SK-N-SH (cell line): Measurements from ENCODE around the gene PRKCA. TPM values are rescaled to one million over a fixed set of nuclear protein-coding genes. Genes with fewer than 3 reads are reported as not detected.

Experiments used
- CTCF ChIA-PET: fragments of 300-600, 350-600 bp; formaldehyde crosslinking; extraction: SDS; loops from one replicate; lab custom pipeline; 2021; lab: Yijun Ruan, JAX
- POLR2A ChIA-PET: fragments of 350-600 bp; sonication (Branson Sonifier 250); formaldehyde crosslinking; extraction: SDS; loops from one replicate; lab custom pipeline; 2020; ENCODE audit warnings: antibody characterized with exemption, inconsistent platforms; lab: Yijun Ruan, JAX
- DNase-seq: peaks from one replicate; pipeline ENCODE4 v3.0.0; 2012
- H2AFZ ChIP-seq: fragments of 200-600 bp; sonication (generic); 2 replicates; pipeline ENCODE4 v1.8.1; 2016; ENCODE audit warnings: antibody characterized with exemption, mild to moderate bottlenecking, low read depth
- H3F3A ChIP-seq: fragments of 200-600 bp; sonication (generic); replicated peaks from 2 replicates; pipeline ENCODE3; 2016; ENCODE audit warnings: antibody characterized with exemption, mild to moderate bottlenecking; ENCODE audit not compliant: insufficient read depth
- H3K27ac ChIP-seq, 2 experiments: fragments of 200-500 bp in 1 of 2; fragments of 200-600 bp in 1 of 2; sonication (Bioruptor generic) in 1 of 2; sonication (generic), shearing (Covaris generic) in 1 of 2; 2 replicates each; pipeline versions ENCODE4 v1.5.1 to v1.6.1; 2014 to 2016; ENCODE audit warnings: low read depth in 2 of 2, inconsistent platforms in 1 of 2, low read length in 1 of 2, mild to moderate bottlenecking in 1 of 2, mixed read lengths in 1 of 2
- H3K27me3 ChIP-seq: fragments of 200-600 bp; sonication (generic), shearing (Covaris generic); 2 replicates; pipeline ENCODE4 v1.6.1; 2016; ENCODE audit warnings: mixed run types; ENCODE audit not compliant: insufficient read depth
- H3K36me3 ChIP-seq, 2 experiments: fragments of 200-500 bp in 1 of 2; fragments of 200-600 bp in 1 of 2; sonication (Bioruptor generic) in 1 of 2; sonication (generic) in 1 of 2; replicated peaks in 1 of 2; 2 replicates each; pipeline versions ENCODE3 to v1.5.1; 2014 to 2016; ENCODE audit warnings: low read length in 1 of 2, mild to moderate bottlenecking in 1 of 2; ENCODE audit not compliant: insufficient read depth in 2 of 2, control insufficient read depth in 1 of 2
- H3K4me1 ChIP-seq, 2 experiments: fragments of 200-500 bp in 1 of 2; fragments of 200-600 bp in 1 of 2; sonication (Bioruptor generic) in 1 of 2; sonication (generic), shearing (Covaris generic) in 1 of 2; 2 replicates each; pipeline versions ENCODE4 v1.5.1 to v1.6.1; 2014 to 2016; ENCODE audit warnings: low read depth in 1 of 2, low read length in 1 of 2, mixed run types in 1 of 2; ENCODE audit not compliant: insufficient read depth in 2 of 2, control insufficient read depth in 1 of 2
- H3K4me2 ChIP-seq: fragments of 200-600 bp; sonication (generic), shearing (Covaris generic); 2 replicates; pipeline ENCODE4 v1.6.1; 2017; ENCODE audit warnings: mixed run types
- H3K4me3 ChIP-seq, 2 experiments: fragments of 200-500 bp in 1 of 2; fragments of 200-600 bp in 1 of 2; sonication (Bioruptor generic) in 1 of 2; sonication (generic), shearing (Covaris generic) in 1 of 2; 2 replicates each; pipeline versions ENCODE4 v1.5.1 to v1.8.1; 2014 to 2016; ENCODE audit warnings: low read depth in 2 of 2, inconsistent platforms in 1 of 2, low read length in 1 of 2, mild to moderate bottlenecking in 1 of 2, mixed read lengths in 1 of 2, moderate library complexity in 1 of 2
- H3K79me2 ChIP-seq: fragments of 200-600 bp; sonication (generic); 2 replicates; pipeline ENCODE4 v1.8.1; 2017; ENCODE audit warnings: mild to moderate bottlenecking; ENCODE audit not compliant: insufficient read depth
- H3K9ac ChIP-seq: fragments of 200-600 bp; sonication (generic); 2 replicates; pipeline ENCODE4 v1.6.1; 2017; ENCODE audit warnings: mixed run types
- H3K9me2 ChIP-seq: fragments of 200-600 bp; sonication (generic); 2 replicates; pipeline ENCODE4 v1.6.1; 2017; ENCODE audit warnings: mixed run types
- H3K9me3 ChIP-seq: fragments of 200-600 bp; sonication (generic); 2 replicates; pipeline ENCODE4 v1.6.1; 2017; ENCODE audit warnings: mixed run types, mild to moderate bottlenecking, moderate library complexity
- H4K20me1 ChIP-seq: fragments of 200-600 bp; sonication (generic); 2 replicates; pipeline ENCODE4 v1.6.1; 2017; ENCODE audit warnings: mild to moderate bottlenecking, mixed run types; ENCODE audit not compliant: insufficient read depth
- CHD2 ChIP-seq: fragments of 150-350 bp; IDR thresholded peaks from 2 replicates; pipeline ENCODE4 v1.6.1; 2018; ENCODE audit warnings: low read length; ENCODE audit not compliant: partially characterized antibody
- ELF1 ChIP-seq: IDR thresholded peaks from 2 replicates; pipeline ENCODE4 v1.4.0; 2012
- EP300 ChIP-seq, 2 experiments: IDR thresholded peaks; 2 replicates each; pipeline versions ENCODE4 v1.4.0 to v1.6.1; 2012; ENCODE audit warnings: borderline replicate concordance in 1 of 2, low read depth in 1 of 2, low read length in 1 of 2
- FOSL2 ChIP-seq: IDR thresholded peaks from 2 replicates; pipeline ENCODE4 v1.4.0; 2012; ENCODE audit warnings: low read depth, mild to moderate bottlenecking, moderate library complexity, borderline replicate concordance
- FOXJ3 ChIP-seq: sonication (generic); formaldehyde crosslinking; IDR thresholded peaks from 2 replicates; pipeline ENCODE4 v1.5.1; 2020; ENCODE audit warnings: mild to moderate bottlenecking, missing genetic modification reagents
- FOXM1 ChIP-seq: IDR thresholded peaks from 2 replicates; pipeline ENCODE4 v1.4.0; 2012; ENCODE audit warnings: low read depth, mild to moderate bottlenecking
- GABPA ChIP-seq: IDR thresholded peaks from 2 replicates; pipeline ENCODE4 v1.4.0; 2012; ENCODE audit warnings: low read depth, mild to moderate bottlenecking
- GATA2 ChIP-seq: sonication (generic); formaldehyde crosslinking; IDR thresholded peaks from 2 replicates; pipeline ENCODE4 v1.5.0; 2020; ENCODE audit warnings: mild to moderate bottlenecking, missing genetic modification reagents
- JUND ChIP-seq: IDR thresholded peaks from 2 replicates; pipeline ENCODE4 v1.4.0; 2012
- MEF2A ChIP-seq: IDR thresholded peaks from 2 replicates; pipeline ENCODE4 v1.4.0; 2012; ENCODE audit warnings: low read depth, borderline replicate concordance
- NFIC ChIP-seq: IDR thresholded peaks from 2 replicates; pipeline ENCODE4 v1.4.0; 2012; ENCODE audit warnings: borderline replicate concordance
- PBX3 ChIP-seq: IDR thresholded peaks from 2 replicates; pipeline ENCODE4; 2012
- POLR2AphosphoS5 ChIP-seq: IDR thresholded peaks from 2 replicates; pipeline ENCODE4 v1.6.1; 2012; ENCODE audit warnings: low read depth, low read length
- RAD21 ChIP-seq: IDR thresholded peaks from 2 replicates; pipeline ENCODE4 v1.6.1; 2012; ENCODE audit warnings: mild to moderate bottlenecking, low read length
- RCOR1 ChIP-seq: fragments of 150-350 bp; IDR thresholded peaks from 2 replicates; pipeline ENCODE4 v1.6.1; 2017; ENCODE audit warnings: antibody characterized with exemption, low read length
- RXRA ChIP-seq: IDR thresholded peaks from 2 replicates; pipeline ENCODE4 v1.4.0; 2012; ENCODE audit warnings: low read depth, mild to moderate bottlenecking, borderline replicate concordance
- SMC3 ChIP-seq: IDR thresholded peaks from 2 replicates; pipeline ENCODE4 v1.6.1; 2012; ENCODE audit warnings: low read depth, low read length, improper control_type of control experiment
- TAF1 ChIP-seq: IDR thresholded peaks from 2 replicates; pipeline ENCODE4 v1.6.1; 2012; ENCODE audit warnings: low read depth, mild to moderate bottlenecking, low read length, moderate library complexity, borderline replicate concordance
- USF2 ChIP-seq: fragments of 150-350 bp; IDR thresholded peaks from 2 replicates; pipeline ENCODE4 v1.6.1; 2017; ENCODE audit warnings: antibody characterized with exemption, low read length, low read depth, borderline replicate concordance
- YY1 ChIP-seq: IDR thresholded peaks from 2 replicates; pipeline ENCODE4 v1.4.0; 2012; ENCODE audit warnings: low read depth, mild to moderate bottlenecking
- WGBS: methylation state at CpG from one replicate; pipeline ENCODE4 v1.1.6; 2017; ENCODE audit warnings: low lambda C conversion rate; 5-methylcytosine and 5-hydroxymethylcytosine counted together
- polyA plus RNA-seq, 3 experiments: library from polyadenylated mRNA; depleted of rRNA; stranded (reverse); fragments of >200 nt; gene quantifications; 2 replicates each; pipeline ENCODE4 v1.2.3, GENCODE V29; 2012
- TF ChIP-seq, protein P1 (sequence below): fragments of 150-350 bp; IDR thresholded peaks from 2 replicates; pipeline ENCODE4 v1.6.1; 2016; ENCODE audit warnings: mild to moderate bottlenecking, low read depth, low read length
- TF ChIP-seq, protein P2 (sequence below): IDR thresholded peaks from 2 replicates; pipeline ENCODE4 v1.6.1; 2012; ENCODE audit warnings: mild to moderate bottlenecking, low read depth, low read length, moderate library complexity
- TF ChIP-seq, protein P3 (sequence below): fragments of 200-600 bp; sonication (generic); IDR thresholded peaks from 2 replicates; pipeline ENCODE4 v1.6.1; 2017; ENCODE audit warnings: antibody characterized with exemption, mild to moderate bottlenecking, moderate library complexity

Gene PRKCA
- polyA plus RNA-seq, 1 of the 3 experiments (the other 2 are of a cell fraction): 108 TPM

- Histone ChIP-seq H3K27ac (peak overlapping the region; percentile 70 to 84), H4K20me1 (peaks cover 79% of the 10 kb centered on the region), H2AFZ (no peak overlapping the region), H3K4me1 (peaks cover 35 to 71% of the 10 kb centered on the region in 2 experiments), H3K27me3 (no peaks in the 10 kb centered on the region), H3K4me2 (peak overlapping the region; percentile 66), H3K79me2 (peaks cover 96% of the 10 kb centered on the region), H3K36me3 (peaks cover 0 to 24% of the 10 kb centered on the region in 2 experiments), H3K9ac (no peak overlapping the region; the same call in 1 of the 2 replicates), H3K4me3 (peak overlapping the region in 1 of 2 experiments; percentile 17; a peak in 1 of 4 replicates), H3K9me3 (no peaks in the 10 kb centered on the region), H3F3A (peaks cover 64% of the 10 kb centered on the region), H3K9me2 (no peaks in the 10 kb centered on the region)
- no peak for DNase-seq
- WGBS: 42% methylated on average over 6 of the region's 6 CpGs
- ChIA-PET POLR2A (no interaction called here), CTCF (interaction anchor here (0.8 to 1.9 kb wide), 4 partner anchors 18 to 73 kb away, joined by 3 to 6 read pairs (median 4); no protein-coding TSS in a partner anchor)
- TF ChIP-seq, protein P1, sequence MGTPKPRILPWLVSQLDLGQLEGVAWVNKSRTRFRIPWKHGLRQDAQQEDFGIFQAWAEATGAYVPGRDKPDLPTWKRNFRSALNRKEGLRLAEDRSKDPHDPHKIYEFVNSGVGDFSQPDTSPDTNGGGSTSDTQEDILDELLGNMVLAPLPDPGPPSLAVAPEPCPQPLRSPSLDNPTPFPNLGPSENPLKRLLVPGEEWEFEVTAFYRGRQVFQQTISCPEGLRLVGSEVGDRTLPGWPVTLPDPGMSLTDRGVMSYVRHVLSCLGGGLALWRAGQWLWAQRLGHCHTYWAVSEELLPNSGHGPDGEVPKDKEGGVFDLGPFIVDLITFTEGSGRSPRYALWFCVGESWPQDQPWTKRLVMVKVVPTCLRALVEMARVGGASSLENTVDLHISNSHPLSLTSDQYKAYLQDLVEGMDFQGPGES: no peak
- TF ChIP-seq FOSL2 (peak; percentile 77), CHD2 (peak; percentile 5), GATA2 (CRISPR knock-in tag) (no peak), RCOR1 (0 out of 2 replicates have a peak, but pooled peaks have one; percentile 4), POLR2AphosphoS5 (no peak), ELF1 (no peak), RXRA (peak; percentile 54; the same call in 1 of the 2 replicates), EP300 (IDR thresholded peaks at IDR 0.05; ENCODE audit: borderline replicate concordance in 1 of 2, low read depth in 1 of 2, low read length in 1 of 2) (peak in 1 of 2 experiments; percentile 71; a peak in 1 of 4 replicates), RAD21 (no peak), NFIC (peak; percentile 76), MEF2A (no peak), GABPA (no peak), FOXM1 (no peak; the same call in 1 of the 2 replicates), YY1 (0 out of 2 replicates have a peak, but pooled peaks have one; percentile 4), PBX3 (peak; percentile 72), SMC3 (no peak), JUND (peak; percentile 84), USF2 (no peak), FOXJ3 (no peak), TAF1 (0 out of 2 replicates have a peak, but pooled peaks have one; percentile 22)
- TF ChIP-seq, protein P2, sequence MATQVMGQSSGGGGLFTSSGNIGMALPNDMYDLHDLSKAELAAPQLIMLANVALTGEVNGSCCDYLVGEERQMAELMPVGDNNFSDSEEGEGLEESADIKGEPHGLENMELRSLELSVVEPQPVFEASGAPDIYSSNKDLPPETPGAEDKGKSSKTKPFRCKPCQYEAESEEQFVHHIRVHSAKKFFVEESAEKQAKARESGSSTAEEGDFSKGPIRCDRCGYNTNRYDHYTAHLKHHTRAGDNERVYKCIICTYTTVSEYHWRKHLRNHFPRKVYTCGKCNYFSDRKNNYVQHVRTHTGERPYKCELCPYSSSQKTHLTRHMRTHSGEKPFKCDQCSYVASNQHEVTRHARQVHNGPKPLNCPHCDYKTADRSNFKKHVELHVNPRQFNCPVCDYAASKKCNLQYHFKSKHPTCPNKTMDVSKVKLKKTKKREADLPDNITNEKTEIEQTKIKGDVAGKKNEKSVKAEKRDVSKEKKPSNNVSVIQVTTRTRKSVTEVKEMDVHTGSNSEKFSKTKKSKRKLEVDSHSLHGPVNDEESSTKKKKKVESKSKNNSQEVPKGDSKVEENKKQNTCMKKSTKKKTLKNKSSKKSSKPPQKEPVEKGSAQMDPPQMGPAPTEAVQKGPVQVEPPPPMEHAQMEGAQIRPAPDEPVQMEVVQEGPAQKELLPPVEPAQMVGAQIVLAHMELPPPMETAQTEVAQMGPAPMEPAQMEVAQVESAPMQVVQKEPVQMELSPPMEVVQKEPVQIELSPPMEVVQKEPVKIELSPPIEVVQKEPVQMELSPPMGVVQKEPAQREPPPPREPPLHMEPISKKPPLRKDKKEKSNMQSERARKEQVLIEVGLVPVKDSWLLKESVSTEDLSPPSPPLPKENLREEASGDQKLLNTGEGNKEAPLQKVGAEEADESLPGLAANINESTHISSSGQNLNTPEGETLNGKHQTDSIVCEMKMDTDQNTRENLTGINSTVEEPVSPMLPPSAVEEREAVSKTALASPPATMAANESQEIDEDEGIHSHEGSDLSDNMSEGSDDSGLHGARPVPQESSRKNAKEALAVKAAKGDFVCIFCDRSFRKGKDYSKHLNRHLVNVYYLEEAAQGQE: no peak
- TF ChIP-seq, protein P3, sequence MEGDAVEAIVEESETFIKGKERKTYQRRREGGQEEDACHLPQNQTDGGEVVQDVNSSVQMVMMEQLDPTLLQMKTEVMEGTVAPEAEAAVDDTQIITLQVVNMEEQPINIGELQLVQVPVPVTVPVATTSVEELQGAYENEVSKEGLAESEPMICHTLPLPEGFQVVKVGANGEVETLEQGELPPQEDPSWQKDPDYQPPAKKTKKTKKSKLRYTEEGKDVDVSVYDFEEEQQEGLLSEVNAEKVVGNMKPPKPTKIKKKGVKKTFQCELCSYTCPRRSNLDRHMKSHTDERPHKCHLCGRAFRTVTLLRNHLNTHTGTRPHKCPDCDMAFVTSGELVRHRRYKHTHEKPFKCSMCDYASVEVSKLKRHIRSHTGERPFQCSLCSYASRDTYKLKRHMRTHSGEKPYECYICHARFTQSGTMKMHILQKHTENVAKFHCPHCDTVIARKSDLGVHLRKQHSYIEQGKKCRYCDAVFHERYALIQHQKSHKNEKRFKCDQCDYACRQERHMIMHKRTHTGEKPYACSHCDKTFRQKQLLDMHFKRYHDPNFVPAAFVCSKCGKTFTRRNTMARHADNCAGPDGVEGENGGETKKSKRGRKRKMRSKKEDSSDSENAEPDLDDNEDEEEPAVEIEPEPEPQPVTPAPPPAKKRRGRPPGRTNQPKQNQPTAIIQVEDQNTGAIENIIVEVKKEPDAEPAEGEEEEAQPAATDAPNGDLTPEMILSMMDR: no peak
Measured at GRCh38 chr17:66353937-66354401, 51.6 kb downstream of the PRKCA start.
